ENCODE measurements around the gene CTNNBL1. TPM values are rescaled to one million over a fixed set of nuclear protein-coding genes. Genes with fewer than 3 reads are reported as not detected.
A peak's percentile ranks its signal among the peaks of the same experiment; 100 is the strongest.

The CTNNBL1 gene
- total RNA-seq, 2 donors from 2014 or later = 44.1 to 54.0 TPM

- intact Hi-C loops (cut with DNase I) = no loop called here
- DNase-seq (ENCODE audit: low spot score) = peak; percentile 36
Observed at GRCh38 chr20:37864298-37864697, 170.5 kb downstream of the CTNNBL1 start.

DNA sequence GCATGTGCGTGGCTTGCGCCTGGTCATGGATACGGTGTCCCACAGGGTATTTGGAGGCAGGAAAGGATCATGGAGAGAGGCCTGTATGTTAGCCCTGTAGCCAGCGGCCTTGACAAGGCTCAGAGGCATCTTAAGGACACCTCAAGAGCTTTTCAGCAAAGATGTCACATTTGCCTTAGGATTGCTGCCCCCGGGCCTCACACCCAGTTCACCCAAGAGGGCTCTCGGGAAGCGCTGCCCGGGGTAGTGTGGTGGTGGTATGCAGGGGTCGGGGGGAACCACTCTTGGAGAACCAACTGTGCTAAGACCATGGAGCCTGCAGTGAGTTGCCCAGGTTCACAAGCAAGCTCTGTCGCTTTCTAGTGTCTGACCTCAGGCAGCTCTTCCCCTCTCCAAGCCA is 172.2 kb downstream of the CTNNBL1 start:
- intact Hi-C loops (cut with DNase I) = no loop called here
- DNase-seq (ENCODE audit: low spot score) = peak; percentile 54

- intact Hi-C loops (cut with DNase I) = no loop called here
Observed at GRCh38 chr20:37867289-37868195, 173.7 kb downstream of the CTNNBL1 start.

GRCh38 chr20:37868851-37869333 is 175.1 kb downstream of the CTNNBL1 start:
- intact Hi-C loops (cut with DNase I) = no loop called here
- peak; percentile 34 for DNase-seq (ENCODE audit: low spot score)

More at GRCh38 chr20:37867289-37868195, 173.7 kb downstream of the CTNNBL1 start:
- DNase-seq (ENCODE audit: low spot score) = peak; percentile 61

- peak; percentile 62 for DNase-seq (ENCODE audit: low spot score)
- intact Hi-C loops (cut with DNase I) = no loop called here
Observed at GRCh38 chr20:37869334-37869861, 175.6 kb downstream of the CTNNBL1 start.

DNA sequence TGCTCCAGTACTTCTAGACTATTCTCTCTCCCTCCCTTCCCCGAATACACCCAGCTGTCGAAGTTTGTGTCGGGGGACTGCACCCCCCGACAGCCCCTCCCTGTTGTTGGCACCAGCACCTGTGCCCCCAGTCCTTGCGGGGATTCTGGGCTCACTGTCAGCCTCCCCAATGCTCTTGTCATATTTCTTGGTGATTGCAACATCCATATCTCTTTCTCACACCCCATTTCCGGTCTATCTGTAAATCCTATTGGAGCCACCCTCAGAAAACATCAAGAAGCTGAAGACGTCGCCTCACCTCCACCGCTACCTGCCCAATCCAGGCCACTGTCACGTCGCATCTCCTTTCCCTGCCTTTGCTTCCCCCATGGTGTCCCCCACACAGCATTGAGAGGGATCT is 176.5 kb downstream of the CTNNBL1 start:
- peak; percentile 40 for DNase-seq (ENCODE audit: low spot score)
- intact Hi-C loops (cut with DNase I) = no loop called here

- intact Hi-C loops (cut with DNase I) = loop anchor here in 1 of 2 donors (2.0 kb wide), 1 partner anchor 59 kb away; no protein-coding TSS in a partner anchor
- peak; percentile 54 for DNase-seq (ENCODE audit: low spot score)
Observed at GRCh38 chr20:37871751-37872150, 177.9 kb downstream of the CTNNBL1 start.

DNA sequence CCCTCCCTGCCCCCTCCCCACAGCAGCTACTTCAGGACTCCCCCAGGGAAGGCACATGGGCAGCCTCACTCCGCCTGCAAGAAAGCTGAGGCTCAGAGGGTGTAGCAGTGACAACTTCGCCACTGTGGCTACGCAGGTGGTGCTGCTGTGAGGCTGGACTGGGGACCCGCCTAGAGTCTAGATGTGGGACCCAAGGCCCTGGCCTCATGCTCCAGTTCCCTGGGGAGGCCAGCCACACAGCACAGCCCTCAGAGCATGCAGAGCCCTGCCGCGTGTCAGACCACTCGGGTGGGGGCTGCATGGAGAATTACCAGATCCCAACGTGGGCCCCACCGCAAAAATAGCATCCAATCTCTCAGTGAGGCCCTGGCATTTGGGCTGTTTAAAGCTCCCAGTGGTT is 178.3 kb downstream of the CTNNBL1 start:
- DNase-seq (ENCODE audit: low spot score) = peak; percentile 36
- intact Hi-C loops (cut with DNase I) = loop anchor here in 1 of 2 donors (2.0 kb wide), 1 partner anchor 59 kb away; no protein-coding TSS in a partner anchor

- intact Hi-C loops (cut with DNase I) = loop anchor here in 1 of 2 donors (2.0 kb wide), 1 partner anchor 57 kb away; no protein-coding TSS in a partner anchor
- DNase-seq (ENCODE audit: low spot score) = peak; percentile 66
Observed at GRCh38 chr20:37873884-37874283, 180.1 kb downstream of the CTNNBL1 start.

GRCh38 chr20:37875460-37876175 is 181.8 kb downstream of the CTNNBL1 start:
- intact Hi-C loops (cut with DNase I) = no loop called here
- peak; percentile 46 for DNase-seq (ENCODE audit: low spot score)

DNA sequence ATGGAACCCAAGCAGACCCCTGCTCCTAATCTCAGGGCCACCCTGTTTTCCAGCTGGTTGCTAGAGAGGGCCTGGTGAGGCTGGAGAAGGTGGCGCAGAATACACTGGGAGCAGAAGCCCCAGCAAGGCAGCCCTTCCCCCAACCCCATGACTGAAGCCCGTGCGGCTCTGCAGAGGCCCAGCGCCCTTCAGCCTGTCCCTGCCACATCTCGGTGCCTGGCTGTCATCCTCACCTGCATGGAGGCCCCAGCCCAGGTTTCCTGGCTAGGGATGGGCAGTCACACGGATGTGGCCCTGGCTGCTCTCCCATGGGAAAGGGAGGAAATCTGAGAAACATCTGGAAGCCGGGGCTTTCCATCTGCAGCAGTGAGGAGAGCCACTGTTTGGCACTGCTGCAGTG is 183.0 kb downstream of the CTNNBL1 start:
- intact Hi-C loops (cut with DNase I) = no loop called here
- DNase-seq (ENCODE audit: low spot score) = no peak

DNA sequence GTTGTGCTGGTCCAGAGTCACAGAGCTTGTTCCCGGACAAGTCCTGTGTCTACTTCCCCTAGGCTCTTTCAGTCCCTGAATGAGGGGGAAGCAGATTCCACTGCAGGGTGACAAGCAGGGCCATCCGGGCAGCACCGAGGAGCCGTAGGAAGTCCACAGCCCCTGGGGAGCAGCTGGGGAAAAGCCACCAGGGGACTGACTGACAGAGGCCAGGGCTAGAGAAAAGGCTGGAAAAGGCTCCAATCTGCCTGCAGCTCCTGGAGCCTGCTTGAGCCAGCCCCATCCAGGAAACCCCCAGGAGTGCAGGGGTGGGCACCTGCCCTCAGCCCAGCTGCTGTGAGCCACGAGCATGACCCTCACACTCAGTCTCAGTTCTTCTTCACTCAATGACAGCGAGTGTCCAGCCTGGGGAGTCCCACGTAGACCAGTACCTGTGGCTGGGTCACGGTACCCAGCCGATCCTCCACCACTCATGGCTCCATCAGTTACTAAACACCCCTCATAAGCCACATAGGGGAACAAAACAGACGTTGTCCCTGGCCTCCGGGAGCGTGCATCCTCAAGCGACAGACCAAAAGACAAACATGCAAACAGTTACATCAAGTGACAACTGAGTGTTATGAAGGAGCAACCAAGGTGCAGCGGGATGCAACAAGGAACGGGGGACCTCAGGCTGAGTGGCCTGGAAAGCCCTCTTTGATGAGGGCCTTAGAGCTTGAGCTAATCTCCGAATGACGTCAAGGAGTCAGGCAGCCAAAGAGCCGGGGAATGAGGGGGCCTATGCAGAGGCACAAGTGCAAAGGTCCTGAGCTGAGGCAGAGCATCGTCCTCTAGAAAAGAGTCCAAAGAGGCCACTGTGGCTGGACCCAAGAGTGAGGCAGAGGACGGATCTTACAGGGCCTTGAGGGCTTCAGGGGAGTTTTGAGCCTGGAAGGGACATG is 184.3 kb downstream of the CTNNBL1 start:
- intact Hi-C loops (cut with DNase I) = no loop called here
- no peak for DNase-seq (ENCODE audit: low spot score)

- intact Hi-C loops (cut with DNase I) = no loop called here
Observed at GRCh38 chr20:37878835-37879599, 185.2 kb downstream of the CTNNBL1 start.

GRCh38 chr20:37879843-37880242 is 186.0 kb downstream of the CTNNBL1 start:
- intact Hi-C loops (cut with DNase I) = no loop called here
- DNase-seq (ENCODE audit: low spot score) = no peak

More at GRCh38 chr20:37878835-37879599, 185.2 kb downstream of the CTNNBL1 start:
- DNase-seq (ENCODE audit: low spot score) = no peak

DNA sequence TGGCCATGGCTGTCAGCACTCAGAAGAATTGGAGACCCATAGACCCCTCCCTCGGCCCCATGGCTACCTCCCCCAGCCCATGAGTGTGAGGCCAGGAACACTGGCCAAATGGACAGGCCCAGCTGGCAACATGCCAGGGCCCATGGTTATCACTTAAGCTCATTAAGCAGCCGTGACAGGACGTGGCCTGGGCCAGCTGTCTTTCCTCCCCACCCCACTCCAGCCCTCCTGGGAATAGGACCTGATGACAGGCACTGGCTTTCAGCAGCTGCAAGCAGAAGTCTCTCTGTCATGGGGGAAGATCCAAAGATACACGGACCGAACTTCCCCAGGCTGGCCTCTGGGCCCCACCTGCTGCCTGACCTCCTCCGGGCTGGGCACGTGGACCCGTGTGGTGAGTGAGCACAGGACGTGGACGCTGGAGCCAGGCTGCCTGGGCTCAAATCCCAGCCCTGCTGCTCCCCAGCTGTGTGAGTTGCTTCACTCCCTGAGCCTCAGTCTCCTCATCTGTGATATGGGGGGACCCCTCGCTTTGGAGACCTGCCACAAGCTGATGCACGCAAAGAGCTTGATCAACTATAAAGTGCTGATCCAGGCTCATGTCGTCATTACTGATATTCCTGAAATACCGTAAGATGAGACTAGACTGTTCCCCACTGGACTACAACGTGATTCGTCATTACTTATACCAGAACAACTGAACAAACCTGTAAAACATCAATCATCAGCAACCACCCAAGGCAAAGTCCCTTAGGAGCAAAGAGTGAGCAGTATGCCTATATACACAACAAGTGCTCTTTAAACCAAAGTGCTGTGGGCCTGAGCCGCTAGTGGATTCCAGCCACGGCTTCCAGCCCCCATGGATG is 187.1 kb downstream of the CTNNBL1 start:
- intact Hi-C loops (cut with DNase I) = no loop called here
- no peak for DNase-seq (ENCODE audit: low spot score)

DNA sequence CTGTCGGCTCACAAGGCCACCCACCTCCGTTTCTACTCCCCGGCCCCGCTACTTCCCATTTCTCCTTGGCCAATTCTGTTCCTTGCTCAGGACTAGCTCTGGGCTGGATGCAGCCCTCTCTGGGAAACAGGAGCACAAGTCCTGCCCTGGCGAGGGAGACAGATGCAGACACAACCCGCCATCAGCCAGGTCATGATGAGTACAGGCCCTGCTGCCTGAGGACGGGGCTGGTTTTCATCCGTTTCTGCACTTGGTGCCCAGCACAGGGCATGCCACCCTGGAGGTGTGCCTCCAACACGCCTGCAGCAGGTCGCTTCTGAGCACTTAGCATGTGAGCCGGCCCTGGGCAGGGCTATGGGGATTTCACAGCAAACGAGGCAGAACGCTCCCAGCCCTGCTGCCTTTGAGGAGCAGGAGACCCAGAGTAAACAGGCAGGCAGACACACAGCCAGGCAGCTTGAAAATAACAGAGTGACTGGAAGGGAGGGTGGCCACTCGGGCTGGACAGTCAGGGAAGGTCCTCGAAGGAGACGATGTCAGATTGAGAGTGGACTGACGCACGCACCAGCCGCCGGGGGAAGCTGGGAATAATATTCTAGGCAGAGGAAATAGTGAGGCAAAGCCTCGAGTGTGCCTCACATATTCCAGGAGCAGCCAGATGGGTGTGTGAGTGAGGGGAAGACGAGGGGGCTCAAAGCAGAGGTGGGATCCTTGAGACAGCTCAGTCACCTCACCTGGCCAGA is 187.9 kb downstream of the CTNNBL1 start:
- intact Hi-C loops (cut with DNase I) = no loop called here
- no peak for DNase-seq (ENCODE audit: low spot score)

Measured in posterior vena cava (tissue), 2 donors.